GM12878 (cell line): ENCODE results near the gene JMJD6. TPM values are rescaled to one million over a fixed set of nuclear protein-coding genes. Genes with fewer than 3 reads are reported as not detected.

ENCODE experiments used
- ATAC-seq: fragments of 200-7000 bp; cut with Tn5 transposase; 3 replicates; pipeline ENCODE4 v1.9.1; 2020; ENCODE audit warnings: mild to moderate bottlenecking, moderate library complexity
- BruUV-seq: library from RNA; stranded (reverse); fragments of 400-500 nt; replicated peaks from 2 replicates; lab custom pipeline; 2021; lab: Mats Ljungman, UMichigan
- CTCF ChIA-PET: fragments of 300-600 bp; sonication (Branson Sonifier 250); formaldehyde crosslinking; extraction: SDS; loops from one replicate; lab custom pipeline; 2021; ENCODE audit warnings: inconsistent platforms; lab: Yijun Ruan, JAX
- POLR2A ChIA-PET: fragments of 350-600 bp; formaldehyde crosslinking; extraction: SDS; loops from one replicate; lab custom pipeline; 2021; ENCODE audit warnings: inconsistent platforms; lab: Charles Lee
- RAD21 ChIA-PET: fragments of 300-600 bp; sonication (Branson Sonifier 250); formaldehyde crosslinking; loops from one replicate; lab custom pipeline; 2023; ENCODE audit warnings: antibody characterized with exemption; ENCODE audit not compliant: unreplicated experiment; lab: Charles Lee
- SMC1A ChIA-PET: fragments of 300-600 bp; sonication (Branson Sonifier 250); formaldehyde crosslinking; loops from one replicate; lab custom pipeline; 2023; ENCODE audit not compliant: unreplicated experiment, uncharacterized antibody; lab: Charles Lee
- DNase-seq: peaks from one replicate; pipeline ENCODE4 v3.0.0-alpha.2; 2011; ENCODE audit warnings: low read depth, low spot score
- FAIRE-seq: peaks from 3 replicates; lab custom pipeline; 2011; peaks lifted over from hg19 to GRCh38; lab: Jason Lieb, UNC
- H2AFZ ChIP-seq: 2 replicates; pipeline ENCODE4 v1.6.0; 2011; ENCODE audit warnings: low read depth, low read length, control low read depth; ENCODE audit not compliant: control insufficient read depth
- H3K27ac ChIP-seq: 2 replicates; pipeline ENCODE4 v1.5.1; 2011; ENCODE audit warnings: control low read depth; ENCODE audit not compliant: control insufficient read depth, insufficient read depth
- H3K27me3 ChIP-seq, 2 experiments: replicated peaks in 1 of 2; 2 replicates each; pipeline versions ENCODE4 v1.6.0 to v1.6.1; 2011; ENCODE audit warnings: low read length in 1 of 2; ENCODE audit not compliant: control insufficient read depth in 2 of 2, insufficient read depth in 2 of 2
- H3K36me3 ChIP-seq, 2 experiments: 2 replicates each; pipeline ENCODE4 v1.5.1; 2011; ENCODE audit warnings: low read length in 1 of 2; ENCODE audit not compliant: control insufficient read depth in 2 of 2, insufficient read depth in 2 of 2
- H3K4me1 ChIP-seq: 2 replicates; pipeline ENCODE4 v1.6.1; 2011; ENCODE audit warnings: mild to moderate bottlenecking, low read length, moderate library complexity, mixed read lengths; ENCODE audit not compliant: control insufficient read depth, insufficient read depth
- H3K4me2 ChIP-seq: 2 replicates; pipeline ENCODE4 v1.6.0; 2011; ENCODE audit warnings: control low read depth; ENCODE audit not compliant: control insufficient read depth, insufficient read depth
- H3K4me3 ChIP-seq: fragments of 200-600 bp; sonication (generic); 2 replicates; pipeline ENCODE4 v1.5.1; 2016
- H3K79me2 ChIP-seq: 2 replicates; pipeline ENCODE4 v1.6.0; 2011; ENCODE audit warnings: low read length; ENCODE audit not compliant: control insufficient read depth, insufficient read depth
- H3K9ac ChIP-seq: 2 replicates; pipeline ENCODE4 v1.8.0; 2011; ENCODE audit warnings: low read length, control low read depth, mixed read lengths; ENCODE audit not compliant: control insufficient read depth, insufficient read depth
- H3K9me3 ChIP-seq: replicated peaks from 3 replicates; pipeline ENCODE4 v1.5.1; 2011; ENCODE audit warnings: mild to moderate bottlenecking, low read length; ENCODE audit not compliant: control insufficient read depth, insufficient read depth
- H4K20me1 ChIP-seq: 2 replicates; pipeline ENCODE4 v1.6.0; 2011; ENCODE audit not compliant: control insufficient read depth, insufficient read depth
- CBX3 ChIP-seq: fragments of 200-600 bp; sonication (generic); IDR thresholded peaks from 2 replicates; pipeline ENCODE4 v1.6.1; 2016; ENCODE audit warnings: low read depth, borderline replicate concordance
- EZH2 ChIP-seq: IDR thresholded peaks from 2 replicates; pipeline ENCODE4 v1.6.1; 2012; ENCODE audit warnings: low read depth, mild to moderate bottlenecking, control low read depth, inconsistent platforms, low read length, borderline replicate concordance; ENCODE audit not compliant: control insufficient read depth
- FOS ChIP-seq: IDR thresholded peaks from 3 replicates; pipeline ENCODE4 v1.6.1; 2011; ENCODE audit warnings: borderline replicate concordance; ENCODE audit not compliant: insufficient read length; ENCODE audit errors: extremely low read depth
- IKZF2 ChIP-seq, 2 experiments: fragments of 450-650 bp; IDR thresholded peaks; 2 replicates each; pipeline ENCODE4 v1.6.1; 2017; ENCODE audit warnings: mild to moderate bottlenecking in 2 of 2, moderate library complexity in 2 of 2
- SREBF2 ChIP-seq: IDR thresholded peaks from 2 replicates; pipeline ENCODE4 v1.6.1; 2012; ENCODE audit warnings: mild to moderate bottlenecking, low read length
- WRNIP1 ChIP-seq: IDR thresholded peaks from 2 replicates; pipeline ENCODE4 v1.6.1; 2011; ENCODE audit warnings: low read depth, low read length, improper control_type of control experiment, borderline replicate concordance
- ZNF217 ChIP-seq: fragments of 450-650 bp; IDR thresholded peaks from 2 replicates; pipeline ENCODE4 v1.6.1; 2017; ENCODE audit warnings: antibody characterized with exemption, mild to moderate bottlenecking
- WGBS: methylation state at CpG from one replicate; pipeline ENCODE4 v1.1.6; 2016; ENCODE audit warnings: low lambda C conversion rate; ENCODE audit not compliant: insufficient replicate concordance, insufficient coverage; ENCODE audit errors: missing lambda C conversion rate; 5-methylcytosine and 5-hydroxymethylcytosine counted together
- in situ Hi-C: fragments of 300-500 bp; cut with MboI; formaldehyde crosslinking; loops from 9 replicates; pipeline ENCODE4 v1.14.3; 2018; ENCODE audit warnings: mixed read lengths
- intact Hi-C: fragments of 100-400 bp; cut with micrococcal nuclease; formaldehyde crosslinking; loops from one replicate; pipeline ENCODE4 v1.14.2; 2022; ENCODE audit not compliant: unreplicated experiment
- polyA plus RNA-seq, 11 experiments: library from polyadenylated mRNA; depleted of rRNA in 4 of 11; unstranded in 6 of 11; stranded (reverse) in 5 of 11; fragments of >200 nt; fragmentation: Nextera tagmentation in 4 of 11; fragmentation: Illumina TruSeq in 1 of 11; extraction: Ambion mirVana in 4 of 11; extraction: Trizol in 1 of 11; gene quantifications; 1 replicate in 1 of 11; 2 replicates in 10 of 11; pipeline versions ENCODE4 v1.2.1 to v1.2.3, GENCODE V29; 2011 to 2016; ENCODE audit warnings: inconsistent platforms in 2 of 11, missing spikeins in 2 of 11, low read depth in 1 of 11
- total RNA-seq, 4 experiments: library from RNA; depleted of rRNA in 3 of 4; stranded (reverse); fragments of >200 nt in 3 of 4; fragmentation: Illumina TruSeq in 1 of 4; extraction: Trizol in 1 of 4; gene quantifications; 2 replicates each; pipeline versions ENCODE4 v1.2.1 to v1.2.3, GENCODE V29; 2013 to 2021
- TF ChIP-seq, protein P1 (sequence below): fragments of 450-650 bp; IDR thresholded peaks from 2 replicates; pipeline ENCODE4 v1.6.1; 2016; ENCODE audit warnings: mild to moderate bottlenecking
- TF ChIP-seq, protein P2 (sequence below): IDR thresholded peaks from 2 replicates; pipeline ENCODE4 v1.6.1; 2011; ENCODE audit warnings: low read depth, low read length, improper control_type of control experiment, borderline replicate concordance

Gene JMJD6
- total and polyA plus RNA-seq, 10 of the 15 experiments (the other 5 are each of a cell fraction or from before 2014, with no cell fraction given) = 1.2 to 36.0 (median 22.2) TPM

DNA sequence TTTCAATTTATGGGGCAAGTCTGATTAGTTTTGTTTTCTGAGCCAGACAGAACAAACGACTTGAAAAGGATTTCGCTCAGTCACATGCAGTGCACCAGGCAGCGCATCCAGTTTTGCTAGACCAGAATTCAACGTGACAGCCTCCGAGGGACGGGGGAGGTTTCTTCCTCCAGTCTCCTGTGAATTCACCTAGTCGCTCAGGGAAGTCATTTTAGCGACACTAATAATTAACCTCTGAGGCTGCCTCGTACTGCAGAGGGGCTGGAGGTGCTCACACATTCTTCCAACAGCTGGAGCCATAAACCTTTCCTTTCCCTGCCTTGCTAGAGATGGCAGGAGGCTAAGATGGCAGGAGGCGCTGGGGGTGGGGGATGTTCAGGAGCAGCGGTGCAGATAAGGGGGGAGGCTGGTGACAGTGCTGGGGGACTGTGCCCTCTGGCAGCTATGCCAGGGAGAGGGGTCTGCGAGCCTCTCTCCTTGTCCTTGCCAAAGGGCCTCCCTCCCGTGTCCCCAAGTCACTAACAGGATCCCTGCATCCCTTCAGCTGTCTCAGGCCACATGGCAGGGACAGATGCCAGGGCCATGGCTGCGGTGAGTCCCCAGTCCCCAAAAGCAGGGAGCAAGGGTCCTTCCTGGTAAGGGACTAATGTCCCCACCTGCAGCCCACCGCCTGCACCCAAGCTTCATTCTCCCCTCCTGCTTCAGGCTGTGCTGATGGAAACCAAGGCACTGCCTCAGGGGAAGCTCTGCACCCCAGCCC, 39.7 kb downstream of the JMJD6 start:
- no peaks in the 10 kb centered on the region for H3K79me2 ChIP-seq
- no peak overlapping the region for H3K27ac ChIP-seq
- H3K4me3 ChIP-seq = no peak overlapping the region
- H2AFZ ChIP-seq = no peak overlapping the region
- H4K20me1 ChIP-seq = no peaks in the 10 kb centered on the region
- no peak for DNase-seq
- in situ Hi-C loops (no loop called here), intact Hi-C loops (no loop called here)
- RAD21 ChIA-PET = no interaction called here
- WGBS = 43% methylated on average over 15 of the region's 15 CpGs
- CTCF ChIA-PET = no interaction called here
- no peak overlapping the region for H3K9ac ChIP-seq
- H3K36me3 ChIP-seq = no peaks in the 10 kb centered on the region
- H3K4me2 ChIP-seq = no peak overlapping the region
- SMC1A ChIA-PET = no interaction called here
- TF ChIP-seq WRNIP1 (no peak), IKZF2 (IDR thresholded peaks at IDR 0.05) (no peak), FOS (no peak), ZNF217 (no peak), CBX3 (no peak), SREBF2 (no peak), EZH2 (no peak)
- TF ChIP-seq, protein P1, sequence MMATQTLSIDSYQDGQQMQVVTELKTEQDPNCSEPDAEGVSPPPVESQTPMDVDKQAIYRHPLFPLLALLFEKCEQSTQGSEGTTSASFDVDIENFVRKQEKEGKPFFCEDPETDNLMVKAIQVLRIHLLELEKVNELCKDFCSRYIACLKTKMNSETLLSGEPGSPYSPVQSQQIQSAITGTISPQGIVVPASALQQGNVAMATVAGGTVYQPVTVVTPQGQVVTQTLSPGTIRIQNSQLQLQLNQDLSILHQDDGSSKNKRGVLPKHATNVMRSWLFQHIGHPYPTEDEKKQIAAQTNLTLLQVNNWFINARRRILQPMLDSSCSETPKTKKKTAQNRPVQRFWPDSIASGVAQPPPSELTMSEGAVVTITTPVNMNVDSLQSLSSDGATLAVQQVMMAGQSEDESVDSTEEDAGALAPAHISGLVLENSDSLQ = no peak
- TF ChIP-seq, protein P2, sequence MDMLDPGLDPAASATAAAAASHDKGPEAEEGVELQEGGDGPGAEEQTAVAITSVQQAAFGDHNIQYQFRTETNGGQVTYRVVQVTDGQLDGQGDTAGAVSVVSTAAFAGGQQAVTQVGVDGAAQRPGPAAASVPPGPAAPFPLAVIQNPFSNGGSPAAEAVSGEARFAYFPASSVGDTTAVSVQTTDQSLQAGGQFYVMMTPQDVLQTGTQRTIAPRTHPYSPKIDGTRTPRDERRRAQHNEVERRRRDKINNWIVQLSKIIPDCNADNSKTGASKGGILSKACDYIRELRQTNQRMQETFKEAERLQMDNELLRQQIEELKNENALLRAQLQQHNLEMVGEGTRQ = no peak
- no peak for FAIRE-seq
- ATAC-seq = no peak
- no TSS peak for BruUV-seq
- H3K4me1 ChIP-seq = no peaks in the 10 kb centered on the region
- H3K9me3 ChIP-seq = no peaks in the 10 kb centered on the region
- H3K27me3 ChIP-seq = peaks cover 0 to 1% of the 10 kb centered on the region in 2 experiments; a peak in 2 of 4 replicates
- POLR2A ChIA-PET = no interaction called here
